Testis (tissue), 2 donors: ENCODE data around the gene ZNF584.

Source experiments
- POLR2A ChIP-seq: fragments of 450-650 bp; IDR thresholded peaks from one replicate; pipeline ENCODE4 v1.6.1; 2017; ENCODE audit warnings: antibody characterized with exemption, mild to moderate bottlenecking, moderate library complexity
- TF ChIP-seq, protein P1 (sequence below), 3 experiments: fragments of 450-650 bp in 2 of 3; fragments of 200-600 bp in 1 of 3; sonication (generic) in 1 of 3; IDR thresholded peaks; one replicate each; pipeline ENCODE4 v1.5.1; 2016 to 2019; ENCODE audit warnings: antibody characterized with exemption in 3 of 3, mild to moderate bottlenecking in 2 of 3, moderate library complexity in 1 of 3

DNA sequence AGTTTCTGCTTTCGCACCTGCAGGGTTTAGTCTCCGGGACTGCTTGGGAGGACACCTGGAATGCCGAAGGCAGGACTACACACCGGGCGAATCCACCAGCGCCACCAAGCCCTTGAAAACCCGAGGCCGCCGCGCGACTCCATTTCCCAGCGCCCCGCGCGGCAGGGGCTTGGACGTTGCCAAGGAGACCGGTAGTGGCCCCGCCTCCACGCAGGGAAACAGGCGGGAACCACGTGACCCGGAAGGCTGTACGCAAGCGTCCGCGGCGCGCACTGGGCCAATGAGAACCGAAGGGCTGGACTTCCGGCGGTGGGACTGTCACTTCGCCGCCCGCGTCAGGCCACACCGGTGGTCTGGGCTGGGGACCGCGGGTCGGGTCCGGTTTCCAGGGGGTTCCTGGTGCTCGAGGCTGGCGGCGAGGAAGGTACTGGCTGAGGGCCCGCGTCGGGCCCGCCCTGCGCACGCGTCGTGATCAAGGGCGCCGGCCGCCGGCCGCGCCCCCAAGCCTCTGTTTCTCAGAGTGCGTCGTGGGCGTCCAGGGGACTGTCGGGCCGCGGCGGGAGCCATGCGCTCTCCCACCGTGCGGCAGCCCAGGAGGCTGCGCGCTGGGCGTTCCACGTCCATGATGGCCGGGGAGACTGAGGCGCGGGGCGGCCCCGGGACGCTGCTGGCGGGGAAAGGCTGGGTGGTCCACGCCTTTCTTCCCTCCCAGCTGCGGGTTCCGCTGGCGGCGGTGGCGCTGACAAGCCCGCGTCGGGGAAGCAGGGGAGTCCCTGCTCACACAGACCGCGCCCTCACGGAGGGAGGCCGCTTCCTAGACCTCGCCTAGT lies 58.5 kb downstream of the ZNF584 start, which contains the start of gene ZNF324:
- TF ChIP-seq, protein P1, sequence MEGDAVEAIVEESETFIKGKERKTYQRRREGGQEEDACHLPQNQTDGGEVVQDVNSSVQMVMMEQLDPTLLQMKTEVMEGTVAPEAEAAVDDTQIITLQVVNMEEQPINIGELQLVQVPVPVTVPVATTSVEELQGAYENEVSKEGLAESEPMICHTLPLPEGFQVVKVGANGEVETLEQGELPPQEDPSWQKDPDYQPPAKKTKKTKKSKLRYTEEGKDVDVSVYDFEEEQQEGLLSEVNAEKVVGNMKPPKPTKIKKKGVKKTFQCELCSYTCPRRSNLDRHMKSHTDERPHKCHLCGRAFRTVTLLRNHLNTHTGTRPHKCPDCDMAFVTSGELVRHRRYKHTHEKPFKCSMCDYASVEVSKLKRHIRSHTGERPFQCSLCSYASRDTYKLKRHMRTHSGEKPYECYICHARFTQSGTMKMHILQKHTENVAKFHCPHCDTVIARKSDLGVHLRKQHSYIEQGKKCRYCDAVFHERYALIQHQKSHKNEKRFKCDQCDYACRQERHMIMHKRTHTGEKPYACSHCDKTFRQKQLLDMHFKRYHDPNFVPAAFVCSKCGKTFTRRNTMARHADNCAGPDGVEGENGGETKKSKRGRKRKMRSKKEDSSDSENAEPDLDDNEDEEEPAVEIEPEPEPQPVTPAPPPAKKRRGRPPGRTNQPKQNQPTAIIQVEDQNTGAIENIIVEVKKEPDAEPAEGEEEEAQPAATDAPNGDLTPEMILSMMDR (IDR thresholded peaks at IDR 0.05): no peak
- TF ChIP-seq POLR2A: no peak
